Keratinocyte (primary cell): ENCODE data around the gene PDZD2. TPM values are rescaled to one million over a fixed set of nuclear protein-coding genes. Genes with fewer than 3 reads are reported as not detected.

Experiments used
- DNase-seq: peaks from one replicate; pipeline ENCODE4 v3.0.0-alpha.2; 2011; ENCODE audit warnings: low read depth, missing footprints, low spot score
- FAIRE-seq: peaks from 2 replicates; lab custom pipeline; 2011; peaks lifted over from hg19 to GRCh38; lab: Jason Lieb, UNC
- H2AFZ ChIP-seq: 2 replicates; pipeline ENCODE4 v1.6.0; 2012; ENCODE audit warnings: low read length, control low read depth, inconsistent platforms; ENCODE audit not compliant: control insufficient read depth
- H3K27ac ChIP-seq: 2 replicates; pipeline ENCODE4 v1.5.1; 2011; ENCODE audit warnings: low read length; ENCODE audit not compliant: control insufficient read depth, insufficient read depth
- H3K27me3 ChIP-seq: 3 replicates; pipeline ENCODE4 v1.6.0; 2011; ENCODE audit warnings: low read length; ENCODE audit not compliant: control insufficient read depth, insufficient read depth; ENCODE audit errors: extremely low read depth
- H3K36me3 ChIP-seq, 2 experiments: 2 replicates in 1 of 2; 3 replicates in 1 of 2; pipeline ENCODE4 v1.5.1; 2011; ENCODE audit warnings: low read length in 2 of 2, mild to moderate bottlenecking in 1 of 2; ENCODE audit not compliant: control insufficient read depth in 2 of 2, insufficient read depth in 2 of 2; ENCODE audit errors: extremely low read depth in 1 of 2
- H3K4me1 ChIP-seq: 3 replicates; pipeline ENCODE4 v1.5.1; 2011; ENCODE audit warnings: low read length; ENCODE audit not compliant: control insufficient read depth, insufficient read depth; ENCODE audit errors: extremely low read depth
- H3K4me2 ChIP-seq: 3 replicates; pipeline ENCODE4 v1.6.0; 2011; ENCODE audit warnings: low read depth, low read length; ENCODE audit not compliant: control insufficient read depth, insufficient read depth; ENCODE audit errors: extremely low read depth
- H3K4me3 ChIP-seq, 3 experiments: fragments of 200-600 bp in 1 of 3; sonication (generic) in 1 of 3; 2 replicates in 2 of 3; 3 replicates in 1 of 3; pipeline ENCODE4 v1.5.1; 2011 to 2016; ENCODE audit warnings: low read length in 3 of 3, mild to moderate bottlenecking in 3 of 3, control low read depth in 2 of 3, inconsistent platforms in 1 of 3, low read depth in 1 of 3, mixed read lengths in 1 of 3, mixed run types in 1 of 3, moderate library complexity in 1 of 3; ENCODE audit not compliant: control insufficient read depth in 2 of 3, insufficient read depth in 2 of 3; ENCODE audit errors: extremely low read depth in 1 of 3
- H3K79me2 ChIP-seq: 2 replicates; pipeline ENCODE4 v1.6.0; 2012; ENCODE audit warnings: low read length; ENCODE audit not compliant: control insufficient read depth, insufficient read depth
- H3K9ac ChIP-seq: 3 replicates; pipeline ENCODE4 v1.6.0; 2011; ENCODE audit warnings: low read length; ENCODE audit not compliant: control insufficient read depth, insufficient read depth; ENCODE audit errors: extremely low read depth
- H3K9me1 ChIP-seq: 3 replicates; pipeline ENCODE4 v1.6.0; 2011; ENCODE audit warnings: low read length; ENCODE audit not compliant: control insufficient read depth, insufficient read depth; ENCODE audit errors: extremely low read depth
- H3K9me3 ChIP-seq: 2 replicates; pipeline ENCODE4 v1.5.1; 2012; ENCODE audit warnings: low read depth, low read length; ENCODE audit not compliant: control insufficient read depth
- H4K20me1 ChIP-seq: 3 replicates; pipeline ENCODE4 v1.6.0; 2011; ENCODE audit warnings: low read length; ENCODE audit not compliant: control insufficient read depth, insufficient read depth; ENCODE audit errors: extremely low read depth
- EZH2 ChIP-seq: IDR thresholded peaks from one replicate; pipeline ENCODE4 v1.6.1; 2012; ENCODE audit warnings: inconsistent platforms, mild to moderate bottlenecking, low read length, moderate library complexity
- dilution Hi-C: fragments of 300-500 bp; cut with MboI; formaldehyde crosslinking; loops from one replicate; pipeline ENCODE4 v1.7.0; 2020; ENCODE audit warnings: low sequenced_read_pairs; ENCODE audit not compliant: extremely low pct_ligation_motif_present
- polyA plus RNA-seq, 5 experiments: library from polyadenylated mRNA; depleted of rRNA in 3 of 5; stranded (reverse) in 3 of 5; stranded (forward) in 1 of 5; unstranded in 1 of 5; fragments of >200 nt; gene quantifications; 1 replicate in 1 of 5; 2 replicates in 3 of 5; 3 replicates in 1 of 5; pipeline versions ENCODE4 v1.2.1 to v1.2.3, GENCODE V29; 2011 to 2012; ENCODE audit warnings: missing spikeins in 2 of 5, low read depth in 1 of 5, low replicate concordance in 1 of 5
- TF ChIP-seq, protein P1 (sequence below), 3 experiments: IDR thresholded peaks in 1 of 3; conservative IDR thresholded peaks in 1 of 3; optimal IDR thresholded peaks in 1 of 3; 2 replicates in 2 of 3; 3 replicates in 1 of 3; pipeline versions ENCODE3 to v1.5.1; 2011; ENCODE audit warnings: low read length in 3 of 3, mild to moderate bottlenecking in 3 of 3, moderate library complexity in 2 of 3, control low read depth in 1 of 3, inconsistent platforms in 1 of 3; ENCODE audit not compliant: insufficient read depth in 2 of 3; ENCODE audit errors: extremely low read depth in 1 of 3

Gene PDZD2
- polyA plus RNA-seq, 1 donor (not counting 4 experiments of a cell fraction or from before 2014, with no cell fraction given) = 7.3 TPM

GRCh38 chr5:31992377-31992776 lies 353.4 kb downstream of the PDZD2 start:
- Histone ChIP-seq H3K4me3 (no peak overlapping the region), H3K9ac (no peak overlapping the region), H3K4me2 (no peak overlapping the region), H4K20me1 (no peaks in the 10 kb centered on the region), H3K27me3 (no peaks in the 10 kb centered on the region), H3K27ac (no peak overlapping the region), H2AFZ (no peak overlapping the region), H3K36me3 (no peaks in the 10 kb centered on the region), H3K9me1 (no peaks in the 10 kb centered on the region), H3K79me2 (no peaks in the 10 kb centered on the region), H3K9me3 (no peaks in the 10 kb centered on the region), H3K4me1 (peaks cover 37% of the 10 kb centered on the region)
- dilution Hi-C loops = no loop called here
- no peak for DNase-seq
- FAIRE-seq = no peak
- TF ChIP-seq, protein P1, sequence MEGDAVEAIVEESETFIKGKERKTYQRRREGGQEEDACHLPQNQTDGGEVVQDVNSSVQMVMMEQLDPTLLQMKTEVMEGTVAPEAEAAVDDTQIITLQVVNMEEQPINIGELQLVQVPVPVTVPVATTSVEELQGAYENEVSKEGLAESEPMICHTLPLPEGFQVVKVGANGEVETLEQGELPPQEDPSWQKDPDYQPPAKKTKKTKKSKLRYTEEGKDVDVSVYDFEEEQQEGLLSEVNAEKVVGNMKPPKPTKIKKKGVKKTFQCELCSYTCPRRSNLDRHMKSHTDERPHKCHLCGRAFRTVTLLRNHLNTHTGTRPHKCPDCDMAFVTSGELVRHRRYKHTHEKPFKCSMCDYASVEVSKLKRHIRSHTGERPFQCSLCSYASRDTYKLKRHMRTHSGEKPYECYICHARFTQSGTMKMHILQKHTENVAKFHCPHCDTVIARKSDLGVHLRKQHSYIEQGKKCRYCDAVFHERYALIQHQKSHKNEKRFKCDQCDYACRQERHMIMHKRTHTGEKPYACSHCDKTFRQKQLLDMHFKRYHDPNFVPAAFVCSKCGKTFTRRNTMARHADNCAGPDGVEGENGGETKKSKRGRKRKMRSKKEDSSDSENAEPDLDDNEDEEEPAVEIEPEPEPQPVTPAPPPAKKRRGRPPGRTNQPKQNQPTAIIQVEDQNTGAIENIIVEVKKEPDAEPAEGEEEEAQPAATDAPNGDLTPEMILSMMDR (optimal IDR thresholded peaks at IDR 0.05 in 1 of 3, IDR thresholded peaks at IDR 0.05 in 1 of 3, conservative IDR thresholded peaks at IDR 0.05 in 1 of 3; ENCODE audit: extremely low read depth in 1 of 3, insufficient read depth in 2 of 3, low read length in 3 of 3) = no peak
- TF ChIP-seq EZH2 = no peak

GRCh38 chr5:31993165-31993961 lies 354.4 kb downstream of the PDZD2 start:
- dilution Hi-C loops = no loop called here
- no peak overlapping the region for H3K9ac ChIP-seq
- H3K9me3 ChIP-seq = no peaks in the 10 kb centered on the region
- TF ChIP-seq, protein P1 (optimal IDR thresholded peaks at IDR 0.05 in 1 of 3, IDR thresholded peaks at IDR 0.05 in 1 of 3, conservative IDR thresholded peaks at IDR 0.05 in 1 of 3; ENCODE audit: extremely low read depth in 1 of 3, insufficient read depth in 2 of 3, low read length in 3 of 3) = no peak
- no peak for TF ChIP-seq EZH2
- no peak overlapping the region for H3K27ac ChIP-seq
- H2AFZ ChIP-seq = no peak overlapping the region
- no peaks in the 10 kb centered on the region for H4K20me1 ChIP-seq
- H3K4me3 ChIP-seq = no peak overlapping the region
- H3K79me2 ChIP-seq = no peaks in the 10 kb centered on the region
- H3K36me3 ChIP-seq = no peaks in the 10 kb centered on the region
- no peaks in the 10 kb centered on the region for H3K27me3 ChIP-seq
- no peaks in the 10 kb centered on the region for H3K9me1 ChIP-seq
- DNase-seq = no peak
- H3K4me2 ChIP-seq = no peak overlapping the region
- peaks cover 27% of the 10 kb centered on the region for H3K4me1 ChIP-seq
- FAIRE-seq = peak; percentile 48
